KG1 (cell line): ENCODE measurements around the gene RIPOR3.
"Not testable (repeated sequence)": the region's sequence is repeated elsewhere in the genome, so short reads cannot be mapped to it uniquely, and the experiment has no call there.

ENCODE experiments used
- DNase-seq: peaks from one replicate; lab custom pipeline; 2025; lab: John Stamatoyannopoulos, UW

The RIPOR3 gene

GRCh38 chr20:50632701-50633100, 58.6 kb downstream of the RIPOR3 start:
- DNase-seq: no peak

- DNase-seq: no peak
Measured at GRCh38 chr20:50632236-50632635, 59.1 kb downstream of the RIPOR3 start.

GRCh38 chr20:50630578-50631263, 60.6 kb downstream of the RIPOR3 start:
- DNase-seq: no peak

- no peak for DNase-seq
Measured at GRCh38 chr20:50629670-50630045, 61.7 kb downstream of the RIPOR3 start.

- DNase-seq: no peak
Measured at GRCh38 chr20:50628853-50629669, 62.3 kb downstream of the RIPOR3 start.

GRCh38 chr20:50628332-50628731, 63.0 kb downstream of the RIPOR3 start:
- DNase-seq: no peak

GRCh38 chr20:50627747-50628146, 63.6 kb downstream of the RIPOR3 start:
- no peak for DNase-seq

GRCh38 chr20:50625986-50626677, 65.2 kb downstream of the RIPOR3 start:
- no peak for DNase-seq

GRCh38 chr20:50624351-50625016, 66.9 kb downstream of the RIPOR3 start:
- DNase-seq: no peak

- DNase-seq: no peak
Measured at GRCh38 chr20:50621068-50621665, 70.2 kb downstream of the RIPOR3 start.

GRCh38 chr20:50620459-50620858, 70.9 kb downstream of the RIPOR3 start:
- not testable (repeated sequence) for DNase-seq

GRCh38 chr20:50618537-50618936, 72.8 kb downstream of the RIPOR3 start:
- no peak for DNase-seq

GRCh38 chr20:50617022-50617421, 74.3 kb downstream of the RIPOR3 start:
- no peak for DNase-seq

GRCh38 chr20:50615407-50615806, 75.9 kb downstream of the RIPOR3 start:
- no peak for DNase-seq

- DNase-seq: no peak
Measured at GRCh38 chr20:50613438-50614169, 77.7 kb downstream of the RIPOR3 start.

- no peak for DNase-seq
Measured at GRCh38 chr20:50611128-50611810, 80.1 kb downstream of the RIPOR3 start.

GRCh38 chr20:50610212-50610718, 81.1 kb downstream of the RIPOR3 start:
- DNase-seq: no peak

- no peak for DNase-seq
Measured at GRCh38 chr20:50609438-50609989, 81.8 kb downstream of the RIPOR3 start.

GRCh38 chr20:50608750-50609104, 82.6 kb downstream of the RIPOR3 start:
- DNase-seq: no peak
